WTC11 (cell line): ENCODE measurements around the gene RASEF. TPM values are rescaled to one million over a fixed set of nuclear protein-coding genes. Genes with fewer than 3 reads are reported as not detected.

ENCODE experiments used
- ATAC-seq: fragments of 200-7000 bp; cut with Tn5 transposase; 2 replicates; pipeline ENCODE4 v1.10.0; 2021; ENCODE audit warnings: mild to moderate bottlenecking, moderate library complexity
- CTCF ChIA-PET: fragments of 300-600 bp; sonication (Branson Sonifier 250); formaldehyde crosslinking; loops from one replicate; lab custom pipeline; 2021; ENCODE audit warnings: antibody characterized with exemption; lab: Charles Lee
- POLR2A ChIA-PET: fragments of 350-600 bp; sonication (Branson Sonifier 250); formaldehyde crosslinking; loops from one replicate; lab custom pipeline; 2021; ENCODE audit warnings: antibody characterized with exemption; lab: Charles Lee
- DNase-seq: peaks from one replicate; pipeline ENCODE4 v3.0.0; 2021; ENCODE audit warnings: low spot score
- H3K27ac Mint-ChIP-seq: 2 replicates; pipeline ENCODE4 v1.8.0; 2021; ENCODE audit warnings: mixed read lengths
- H3K27me3 Mint-ChIP-seq: 2 replicates; pipeline ENCODE4 v1.8.0; 2021; ENCODE audit warnings: low read depth, mild to moderate bottlenecking, moderate library complexity, mixed read lengths
- H3K36me3 Mint-ChIP-seq: 2 replicates; pipeline ENCODE4 v1.8.0; 2021; ENCODE audit warnings: mixed read lengths
- H3K4me1 Mint-ChIP-seq: 2 replicates; pipeline ENCODE4 v1.8.0; 2022; ENCODE audit warnings: mixed read lengths
- H3K4me3 Mint-ChIP-seq: 2 replicates; pipeline ENCODE4 v1.8.0; 2021; ENCODE audit warnings: mild to moderate bottlenecking, moderate library complexity, mixed read lengths
- H3K9me3 Mint-ChIP-seq: 2 replicates; pipeline ENCODE4 v1.8.0; 2021; ENCODE audit warnings: mixed read lengths
- AFF4 ChIP-seq: sonication (generic); formaldehyde crosslinking; IDR thresholded peaks from 2 replicates; pipeline ENCODE4 v1.8.1; 2023; ENCODE audit warnings: mild to moderate bottlenecking, missing genetic modification reagents, borderline replicate concordance
- ARID4B ChIP-seq: sonication (generic); formaldehyde crosslinking; IDR thresholded peaks from 2 replicates; pipeline ENCODE4 v1.8.0; 2023; ENCODE audit warnings: missing genetic modification reagents, mild to moderate bottlenecking, borderline replicate concordance
- ETV6 ChIP-seq: sonication (generic); formaldehyde crosslinking; IDR thresholded peaks from 2 replicates; pipeline ENCODE4 v1.8.1; 2022; ENCODE audit warnings: mild to moderate bottlenecking, missing genetic modification reagents
- GABPB1 ChIP-seq: sonication (generic); formaldehyde crosslinking; IDR thresholded peaks from 2 replicates; pipeline ENCODE4 v1.8.1; 2023; ENCODE audit warnings: mild to moderate bottlenecking, missing genetic modification reagents
- GRHL2 ChIP-seq: fragments of 250-450 bp; sonication (Bioruptor Pico); IDR thresholded peaks from 2 replicates; pipeline ENCODE4 v1.8.0; 2022; ENCODE audit warnings: mild to moderate bottlenecking, moderate library complexity; ENCODE audit not compliant: insufficient replicate concordance, severe bottlenecking
- KAT7 ChIP-seq: sonication (generic); formaldehyde crosslinking; IDR thresholded peaks from 2 replicates; pipeline ENCODE4 v1.8.1; 2023; ENCODE audit warnings: missing genetic modification reagents, mild to moderate bottlenecking, borderline replicate concordance
- NFYB ChIP-seq: sonication (generic); formaldehyde crosslinking; conservative IDR thresholded peaks from 2 replicates; pipeline ENCODE4 v1.8.0; 2022; ENCODE audit warnings: low read depth, missing genetic modification reagents
- NR3C1 ChIP-seq: sonication (generic); formaldehyde crosslinking; conservative IDR thresholded peaks from 2 replicates; pipeline ENCODE4 v1.8.1; 2023; ENCODE audit warnings: low read depth, mild to moderate bottlenecking, missing genetic modification reagents
- OVOL2 ChIP-seq: fragments of 250-450 bp; sonication (Bioruptor Pico); IDR thresholded peaks from 2 replicates; pipeline ENCODE4 v1.9.0; 2021; ENCODE audit warnings: mild to moderate bottlenecking, borderline replicate concordance
- PRRX2 ChIP-seq: fragments of 250-450 bp; sonication (Bioruptor Pico); IDR thresholded peaks from 2 replicates; pipeline ENCODE4 v1.8.0; 2021; ENCODE audit warnings: mild to moderate bottlenecking
- RELA ChIP-seq: sonication (generic); formaldehyde crosslinking; IDR thresholded peaks from 2 replicates; pipeline ENCODE4 v1.8.1; 2022; ENCODE audit warnings: missing genetic modification reagents, mild to moderate bottlenecking, borderline replicate concordance
- SMAD3 ChIP-seq: sonication (generic); formaldehyde crosslinking; IDR thresholded peaks from 2 replicates; pipeline ENCODE4 v1.8.0; 2022; ENCODE audit warnings: missing genetic modification reagents, mild to moderate bottlenecking, borderline replicate concordance
- TEAD1 ChIP-seq: sonication (generic); formaldehyde crosslinking; IDR thresholded peaks from 2 replicates; pipeline ENCODE4 v1.8.0; 2022; ENCODE audit warnings: mild to moderate bottlenecking, missing genetic modification reagents
- USF1 ChIP-seq: sonication (generic); formaldehyde crosslinking; IDR thresholded peaks from 2 replicates; pipeline ENCODE4 v1.8.0; 2022; ENCODE audit warnings: mild to moderate bottlenecking, missing genetic modification reagents
- ZMAT4 ChIP-seq: fragments of 250-450 bp; sonication (Bioruptor Pico); IDR thresholded peaks from 2 replicates; pipeline ENCODE4 v1.9.0; 2021; ENCODE audit warnings: mild to moderate bottlenecking
- ZNF121 ChIP-seq: sonication (generic); formaldehyde crosslinking; IDR thresholded peaks from 2 replicates; pipeline ENCODE4 v1.8.0; 2023; ENCODE audit warnings: missing genetic modification reagents
- ZNF138 ChIP-seq: sonication (generic); formaldehyde crosslinking; conservative IDR thresholded peaks from 2 replicates; pipeline ENCODE4 v1.8.1; 2022; ENCODE audit warnings: mild to moderate bottlenecking, moderate library complexity, missing genetic modification reagents
- ZNF396 ChIP-seq: fragments of 250-450 bp; sonication (Bioruptor Pico); IDR thresholded peaks from 2 replicates; pipeline ENCODE4 v1.8.0; 2021; ENCODE audit warnings: mild to moderate bottlenecking, moderate library complexity, borderline replicate concordance
- ZNF416 ChIP-seq: fragments of 250-450 bp; sonication (Bioruptor Pico); IDR thresholded peaks from 2 replicates; pipeline ENCODE4 v1.9.0; 2021; ENCODE audit warnings: mild to moderate bottlenecking, inconsistent platforms
- ZSCAN18 ChIP-seq: fragments of 250-450 bp; sonication (Bioruptor Pico); IDR thresholded peaks from 2 replicates; pipeline ENCODE4 v2.1.2; 2022; ENCODE audit warnings: mild to moderate bottlenecking, moderate library complexity
- total RNA-seq: library from RNA; stranded (reverse); gene quantifications from 3 replicates; pipeline ENCODE4 v1.2.3, GENCODE V29; 2021

Gene RASEF
- total RNA-seq, 1 experiment from 2014 or later = 6.5 TPM

- TF ChIP-seq RELA (CRISPR knock-in tag) (peak; percentile 94), ZNF416 (no peak), GABPB1 (CRISPR knock-in tag) (no peak), ZNF121 (CRISPR knock-in tag) (no peak), ZNF396 (CRISPR knock-in tag) (no peak), ETV6 (CRISPR knock-in tag) (no peak)
Observed at GRCh38 chr9:83061990-83062650, 822 bp downstream of the RASEF start (continued).

GRCh38 chr9:83061036-83061435 is 1.9 kb downstream of the RASEF start:
- peak overlapping the region; percentile 79 for H3K4me3 Mint-ChIP-seq
- no peak for TF ChIP-seq GRHL2 (CRISPR knock-in tag)
- TF ChIP-seq NFYB (CRISPR knock-in tag) = no peak
- no peak for TF ChIP-seq ARID4B (CRISPR knock-in tag)
- no peak for TF ChIP-seq ETV6 (CRISPR knock-in tag)
- TF ChIP-seq PRRX2 = no peak
- no peak for TF ChIP-seq ZMAT4 (CRISPR knock-in tag)
- TF ChIP-seq RELA (CRISPR knock-in tag) = no peak
- TF ChIP-seq SMAD3 (CRISPR knock-in tag) = no peak
- DNase-seq (no peak), ATAC-seq (no peak)
- H3K36me3 Mint-ChIP-seq = peaks cover 4% of the 10 kb centered on the region; the same call in 1 of the 2 replicates
- H3K27ac Mint-ChIP-seq = no peak overlapping the region
- peaks cover 11% of the 10 kb centered on the region for H3K9me3 Mint-ChIP-seq
- ChIA-PET POLR2A (no interaction called here), CTCF (interaction anchor here (1.2 kb wide), 1 partner anchor 159 kb away, joined by 3 read pairs; no protein-coding TSS in a partner anchor)
- H3K4me1 Mint-ChIP-seq = peaks cover 30% of the 10 kb centered on the region
- peaks cover 59% of the 10 kb centered on the region for H3K27me3 Mint-ChIP-seq

GRCh38 chr9:83060556-83060955 is 2.4 kb downstream of the RASEF start:
- peaks cover 14% of the 10 kb centered on the region for H3K9me3 Mint-ChIP-seq
- TF ChIP-seq OVOL2 (no peak), ZSCAN18 (CRISPR knock-in tag) (no peak), TEAD1 (CRISPR knock-in tag) (no peak), ZNF138 (CRISPR knock-in tag) (no peak), USF1 (CRISPR knock-in tag) (no peak), NR3C1 (no peak), AFF4 (CRISPR knock-in tag) (no peak), KAT7 (CRISPR knock-in tag) (no peak), ZNF121 (CRISPR knock-in tag) (no peak)
- H3K4me1 Mint-ChIP-seq = peaks cover 33% of the 10 kb centered on the region
- no peak for DNase-seq
- H3K36me3 Mint-ChIP-seq = peaks cover 7% of the 10 kb centered on the region
- ATAC-seq = no peak
- no peak overlapping the region for H3K4me3 Mint-ChIP-seq
- H3K27me3 Mint-ChIP-seq = peaks cover 55% of the 10 kb centered on the region
- CTCF ChIA-PET = no interaction called here
- no peak overlapping the region for H3K27ac Mint-ChIP-seq
- POLR2A ChIA-PET = no interaction called here
